ENCODE results near the gene TECTA. TPM values are rescaled to one million over a fixed set of nuclear protein-coding genes. Genes with fewer than 3 reads are reported as not detected.

TECTA gene
- total RNA-seq, 2 experiments from 2014 or later = 0.22 to 0.42 TPM

GRCh38 chr11:121109471-121109870 is 8.4 kb downstream of the TECTA start:
- no peak overlapping the region for H3K4me3 Mint-ChIP-seq
- Histone ChIP-seq H3K4me3 (ENCODE audit: low read length) (no peak overlapping the region), H3K36me3 (ENCODE audit: insufficient read depth, low read length) (no peaks in the 10 kb centered on the region), H3K27ac (ENCODE audit: low read depth in 1 of 2, low read length in 2 of 2) (no peak overlapping the region), H3K27me3 (ENCODE audit: control insufficient read depth in 1 of 2, insufficient read depth in 2 of 2, low read length in 2 of 2) (peaks cover 4% of the 10 kb centered on the region in 2 experiments), H3K9me3 (ENCODE audit: control insufficient read depth in 1 of 2, insufficient read depth in 1 of 2, low read length in 2 of 2) (no peaks in the 10 kb centered on the region), H3K4me1 (ENCODE audit: insufficient read depth, low read length) (peaks cover 4% of the 10 kb centered on the region)
- no peak for DNase-seq
- intact Hi-C loops (cut with DNase I, micrococcal nuclease) = no loop called here
- CTCF ChIA-PET = no interaction called here
- TF ChIP-seq, protein P1, sequence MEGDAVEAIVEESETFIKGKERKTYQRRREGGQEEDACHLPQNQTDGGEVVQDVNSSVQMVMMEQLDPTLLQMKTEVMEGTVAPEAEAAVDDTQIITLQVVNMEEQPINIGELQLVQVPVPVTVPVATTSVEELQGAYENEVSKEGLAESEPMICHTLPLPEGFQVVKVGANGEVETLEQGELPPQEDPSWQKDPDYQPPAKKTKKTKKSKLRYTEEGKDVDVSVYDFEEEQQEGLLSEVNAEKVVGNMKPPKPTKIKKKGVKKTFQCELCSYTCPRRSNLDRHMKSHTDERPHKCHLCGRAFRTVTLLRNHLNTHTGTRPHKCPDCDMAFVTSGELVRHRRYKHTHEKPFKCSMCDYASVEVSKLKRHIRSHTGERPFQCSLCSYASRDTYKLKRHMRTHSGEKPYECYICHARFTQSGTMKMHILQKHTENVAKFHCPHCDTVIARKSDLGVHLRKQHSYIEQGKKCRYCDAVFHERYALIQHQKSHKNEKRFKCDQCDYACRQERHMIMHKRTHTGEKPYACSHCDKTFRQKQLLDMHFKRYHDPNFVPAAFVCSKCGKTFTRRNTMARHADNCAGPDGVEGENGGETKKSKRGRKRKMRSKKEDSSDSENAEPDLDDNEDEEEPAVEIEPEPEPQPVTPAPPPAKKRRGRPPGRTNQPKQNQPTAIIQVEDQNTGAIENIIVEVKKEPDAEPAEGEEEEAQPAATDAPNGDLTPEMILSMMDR (IDR thresholded peaks at IDR 0.05) = no peak
- no peak overlapping the region for H3K27ac Mint-ChIP-seq
- no peak for ATAC-seq (ENCODE audit: poor library complexity)
- POLR2A ChIA-PET = no interaction called here
- no peaks in the 10 kb centered on the region for H3K4me1 Mint-ChIP-seq (ENCODE audit: low read depth)
- peaks cover 14% of the 10 kb centered on the region for H3K27me3 Mint-ChIP-seq
- no peaks in the 10 kb centered on the region for H3K9me3 Mint-ChIP-seq
- no peaks in the 10 kb centered on the region for H3K36me3 Mint-ChIP-seq (ENCODE audit: low read depth)

DNA sequence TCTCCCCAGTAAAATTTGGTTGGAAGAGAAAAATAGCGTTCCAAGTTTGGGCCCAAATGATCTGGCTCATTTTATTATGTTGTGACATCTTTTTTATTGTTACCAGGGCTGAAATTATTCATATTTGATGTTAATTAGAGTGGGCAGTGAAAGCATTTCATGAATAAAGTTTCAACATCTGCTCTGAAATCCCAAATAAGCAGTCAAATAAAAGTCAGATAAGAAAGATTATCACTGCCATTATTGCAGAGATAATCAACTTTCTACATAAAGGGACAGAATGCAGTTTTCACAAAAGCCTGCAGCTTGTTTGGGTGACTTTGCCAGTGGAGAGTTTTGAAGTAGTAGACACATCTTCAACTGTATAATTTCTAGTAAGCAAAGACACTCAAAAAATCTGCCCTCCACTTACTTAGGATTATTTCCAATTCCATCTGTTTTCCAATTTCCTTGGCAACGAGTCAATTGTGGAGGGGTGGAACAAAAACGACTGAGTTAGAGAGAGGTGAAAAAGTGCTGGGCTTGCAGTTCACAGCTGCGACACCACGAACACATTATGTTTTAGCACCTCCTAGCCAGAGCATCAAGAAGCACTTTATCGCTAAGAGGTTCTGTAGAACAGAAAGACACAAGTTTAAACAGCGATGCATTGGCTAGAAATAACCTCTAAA is 9.0 kb downstream of the TECTA start:
- ChIA-PET CTCF (no interaction called here), POLR2A (no interaction called here)
- Mint-ChIP-seq H3K4me1 (ENCODE audit: low read depth) (no peaks in the 10 kb centered on the region), H3K27ac (no peak overlapping the region), H3K4me3 (no peak overlapping the region), H3K27me3 (peaks cover 14% of the 10 kb centered on the region), H3K36me3 (ENCODE audit: low read depth) (no peaks in the 10 kb centered on the region), H3K9me3 (no peaks in the 10 kb centered on the region)
- DNase-seq (no peak), ATAC-seq (ENCODE audit: poor library complexity) (no peak)
- Histone ChIP-seq H3K9me3 (ENCODE audit: control insufficient read depth in 1 of 2, insufficient read depth in 1 of 2, low read length in 2 of 2) (no peaks in the 10 kb centered on the region), H3K36me3 (ENCODE audit: insufficient read depth, low read length) (no peaks in the 10 kb centered on the region), H3K27me3 (ENCODE audit: control insufficient read depth in 1 of 2, insufficient read depth in 2 of 2, low read length in 2 of 2) (peaks cover 4% of the 10 kb centered on the region in 2 experiments), H3K27ac (ENCODE audit: low read depth in 1 of 2, low read length in 2 of 2) (no peak overlapping the region), H3K4me3 (ENCODE audit: low read length) (no peak overlapping the region), H3K4me1 (ENCODE audit: insufficient read depth, low read length) (peaks cover 4% of the 10 kb centered on the region)
- intact Hi-C loops (cut with DNase I, micrococcal nuclease) = loop anchor here (5.0 to 10.0 kb wide), 4 partner anchors 178 to 778 kb away; partner anchors contain the start of gene GRIK4 (in 1 of the 2)
- TF ChIP-seq, protein P1 (IDR thresholded peaks at IDR 0.05) = no peak

DNA sequence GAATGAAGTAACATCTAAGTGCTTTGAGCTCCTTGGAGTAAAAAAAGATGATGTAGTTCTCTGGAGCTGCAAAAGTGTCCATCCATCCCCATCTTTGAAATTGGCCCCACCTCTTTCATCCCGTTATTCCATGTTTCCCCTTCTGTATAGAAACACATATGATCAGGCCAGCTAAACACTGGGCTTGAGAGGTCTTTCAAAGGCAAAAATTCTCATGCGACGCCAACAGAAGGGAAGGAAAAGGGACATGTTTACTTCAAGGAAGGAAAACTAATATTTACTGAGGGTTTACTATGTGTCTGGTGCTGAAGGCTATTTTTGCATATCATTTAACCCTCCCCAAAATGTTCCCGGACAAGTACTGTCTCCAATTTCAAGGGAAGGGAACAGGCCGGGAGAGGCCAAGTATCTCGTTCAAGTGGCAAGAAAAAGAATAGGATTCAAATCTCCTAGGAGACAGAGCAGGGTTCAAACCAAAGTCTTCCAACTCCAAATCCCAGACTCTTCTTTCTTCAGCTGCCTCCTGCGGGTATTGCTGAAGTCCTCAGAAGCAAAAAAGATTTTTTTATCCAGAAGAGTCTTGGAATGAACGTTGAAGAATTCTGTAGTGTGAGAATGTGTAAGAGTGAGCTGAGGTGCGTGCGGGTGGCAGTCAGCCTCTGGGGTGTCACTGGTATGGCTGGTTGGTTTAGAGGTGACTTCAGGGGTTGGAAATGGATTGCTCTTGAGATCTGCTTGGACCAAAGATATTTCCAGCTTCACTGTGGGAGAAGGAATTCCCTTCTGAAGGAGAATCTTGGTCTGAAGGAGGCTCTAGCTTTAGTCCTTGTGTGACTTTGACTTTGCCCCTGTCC is 10.1 kb downstream of the TECTA start:
- Mint-ChIP-seq H3K27ac (no peak overlapping the region), H3K9me3 (no peaks in the 10 kb centered on the region), H3K36me3 (ENCODE audit: low read depth) (no peaks in the 10 kb centered on the region), H3K4me1 (ENCODE audit: low read depth) (no peaks in the 10 kb centered on the region), H3K27me3 (peaks cover 23% of the 10 kb centered on the region), H3K4me3 (no peak overlapping the region)
- Histone ChIP-seq H3K9me3 (ENCODE audit: control insufficient read depth in 1 of 2, insufficient read depth in 1 of 2, low read length in 2 of 2) (no peaks in the 10 kb centered on the region), H3K27me3 (ENCODE audit: control insufficient read depth in 1 of 2, insufficient read depth in 2 of 2, low read length in 2 of 2) (peaks cover 4 to 6% of the 10 kb centered on the region in 2 experiments), H3K36me3 (ENCODE audit: insufficient read depth, low read length) (no peaks in the 10 kb centered on the region), H3K27ac (ENCODE audit: low read depth in 1 of 2, low read length in 2 of 2) (no peak overlapping the region), H3K4me3 (ENCODE audit: low read length) (no peak overlapping the region), H3K4me1 (ENCODE audit: insufficient read depth, low read length) (peaks cover 4% of the 10 kb centered on the region)
- TF ChIP-seq, protein P1 (IDR thresholded peaks at IDR 0.05) = no peak
- ATAC-seq (ENCODE audit: poor library complexity) = no peak
- CTCF ChIA-PET = no interaction called here
- no peak for DNase-seq
- POLR2A ChIA-PET = no interaction called here
- intact Hi-C loops (cut with DNase I, micrococcal nuclease) = loop anchor here (5.0 to 10.0 kb wide), 4 partner anchors 179 to 779 kb away; partner anchors contain the start of gene GRIK4 (in 1 of the 2)

Data from CD4-positive, alpha-beta T cell (primary cell).